Astrocyte of the cerebellum (primary cell): ENCODE data around the gene SLC37A4.

Experiments used
- DNase-seq: peaks from one replicate; pipeline ENCODE4 v3.0.0-alpha.2; 2011; ENCODE audit warnings: low read depth
- H3K4me3 ChIP-seq: 2 replicates; pipeline ENCODE4 v1.5.1; 2011; ENCODE audit warnings: mild to moderate bottlenecking, low read depth, low read length, moderate library complexity
- CTCF ChIP-seq: IDR thresholded peaks from 2 replicates; pipeline ENCODE4 v1.5.1; 2012; ENCODE audit warnings: low read length, low read depth, moderate library complexity, mild to moderate bottlenecking; ENCODE audit errors: missing control alignments
- in situ Hi-C: cut with HindIII; loops from 2 replicates; pipeline ENCODE4 v1.10.0; 2017; ENCODE audit warnings: low sequenced_read_pairs

The SLC37A4 gene

GRCh38 chr11:119030029-119030328 lies 698 bp downstream of the SLC37A4 start:
- no peak for TF ChIP-seq CTCF
- peak overlapping the region; percentile 85 for H3K4me3 ChIP-seq
- in situ Hi-C loops = no loop called here
- DNase-seq = no peak

- TF ChIP-seq CTCF = no peak
- DNase-seq = no peak
- peak overlapping the region; percentile 85 for H3K4me3 ChIP-seq
- in situ Hi-C loops = no loop called here
These were observed 1.2 kb downstream of the SLC37A4 start for GRCh38 chr11:119029340-119030028.

GRCh38 chr11:119029069-119029339 lies 1.7 kb downstream of the SLC37A4 start:
- no peak for DNase-seq
- H3K4me3 ChIP-seq = no peak overlapping the region
- no peak for TF ChIP-seq CTCF
- in situ Hi-C loops = no loop called here

GRCh38 chr11:119028346-119029068 lies 2.2 kb downstream of the SLC37A4 start:
- TF ChIP-seq CTCF = no peak
- in situ Hi-C loops = no loop called here
- H3K4me3 ChIP-seq = no peak overlapping the region
- DNase-seq = no peak

- in situ Hi-C loops = no loop called here
- TF ChIP-seq CTCF = no peak
- no peak for DNase-seq
- no peak overlapping the region for H3K4me3 ChIP-seq
These were observed 2.9 kb downstream of the SLC37A4 start for GRCh38 chr11:119027561-119028345.

GRCh38 chr11:119026970-119027369 lies 3.7 kb downstream of the SLC37A4 start:
- DNase-seq = no peak
- in situ Hi-C loops = no loop called here
- TF ChIP-seq CTCF = no peak
- no peak overlapping the region for H3K4me3 ChIP-seq
